ENCODE results near the gene UBN2.

Gene UBN2

GRCh38 chr7:139192014-139192706, 38.9 kb upstream of the UBN2 start:
- no peak for DNase-seq (ENCODE audit: low read depth in 1 of 2, low spot score in 1 of 2)
- H3K27ac ChIP-seq (replicated peaks): no peak overlapping the region
- H3K4me3 ChIP-seq (replicated peaks; ENCODE audit: insufficient read depth, low read length): no peak overlapping the region
- no peaks in the 10 kb centered on the region for H3K27me3 ChIP-seq (ENCODE audit: insufficient read depth, poor library complexity, severe bottlenecking)
- TF ChIP-seq GABPA (IDR thresholded peaks at IDR 0.05; ENCODE audit: low read depth) (no peak), POLR2AphosphoS5 (IDR thresholded peaks at IDR 0.05; ENCODE audit: low read depth) (no peak), SPI1 (IDR thresholded peaks at IDR 0.05; ENCODE audit: borderline replicate concordance, low read depth) (no peak)
- TF ChIP-seq, protein P1, sequence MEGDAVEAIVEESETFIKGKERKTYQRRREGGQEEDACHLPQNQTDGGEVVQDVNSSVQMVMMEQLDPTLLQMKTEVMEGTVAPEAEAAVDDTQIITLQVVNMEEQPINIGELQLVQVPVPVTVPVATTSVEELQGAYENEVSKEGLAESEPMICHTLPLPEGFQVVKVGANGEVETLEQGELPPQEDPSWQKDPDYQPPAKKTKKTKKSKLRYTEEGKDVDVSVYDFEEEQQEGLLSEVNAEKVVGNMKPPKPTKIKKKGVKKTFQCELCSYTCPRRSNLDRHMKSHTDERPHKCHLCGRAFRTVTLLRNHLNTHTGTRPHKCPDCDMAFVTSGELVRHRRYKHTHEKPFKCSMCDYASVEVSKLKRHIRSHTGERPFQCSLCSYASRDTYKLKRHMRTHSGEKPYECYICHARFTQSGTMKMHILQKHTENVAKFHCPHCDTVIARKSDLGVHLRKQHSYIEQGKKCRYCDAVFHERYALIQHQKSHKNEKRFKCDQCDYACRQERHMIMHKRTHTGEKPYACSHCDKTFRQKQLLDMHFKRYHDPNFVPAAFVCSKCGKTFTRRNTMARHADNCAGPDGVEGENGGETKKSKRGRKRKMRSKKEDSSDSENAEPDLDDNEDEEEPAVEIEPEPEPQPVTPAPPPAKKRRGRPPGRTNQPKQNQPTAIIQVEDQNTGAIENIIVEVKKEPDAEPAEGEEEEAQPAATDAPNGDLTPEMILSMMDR (IDR thresholded peaks at IDR 0.05; ENCODE audit: insufficient read depth, low read length): no peak
- TF ChIP-seq, protein P2, sequence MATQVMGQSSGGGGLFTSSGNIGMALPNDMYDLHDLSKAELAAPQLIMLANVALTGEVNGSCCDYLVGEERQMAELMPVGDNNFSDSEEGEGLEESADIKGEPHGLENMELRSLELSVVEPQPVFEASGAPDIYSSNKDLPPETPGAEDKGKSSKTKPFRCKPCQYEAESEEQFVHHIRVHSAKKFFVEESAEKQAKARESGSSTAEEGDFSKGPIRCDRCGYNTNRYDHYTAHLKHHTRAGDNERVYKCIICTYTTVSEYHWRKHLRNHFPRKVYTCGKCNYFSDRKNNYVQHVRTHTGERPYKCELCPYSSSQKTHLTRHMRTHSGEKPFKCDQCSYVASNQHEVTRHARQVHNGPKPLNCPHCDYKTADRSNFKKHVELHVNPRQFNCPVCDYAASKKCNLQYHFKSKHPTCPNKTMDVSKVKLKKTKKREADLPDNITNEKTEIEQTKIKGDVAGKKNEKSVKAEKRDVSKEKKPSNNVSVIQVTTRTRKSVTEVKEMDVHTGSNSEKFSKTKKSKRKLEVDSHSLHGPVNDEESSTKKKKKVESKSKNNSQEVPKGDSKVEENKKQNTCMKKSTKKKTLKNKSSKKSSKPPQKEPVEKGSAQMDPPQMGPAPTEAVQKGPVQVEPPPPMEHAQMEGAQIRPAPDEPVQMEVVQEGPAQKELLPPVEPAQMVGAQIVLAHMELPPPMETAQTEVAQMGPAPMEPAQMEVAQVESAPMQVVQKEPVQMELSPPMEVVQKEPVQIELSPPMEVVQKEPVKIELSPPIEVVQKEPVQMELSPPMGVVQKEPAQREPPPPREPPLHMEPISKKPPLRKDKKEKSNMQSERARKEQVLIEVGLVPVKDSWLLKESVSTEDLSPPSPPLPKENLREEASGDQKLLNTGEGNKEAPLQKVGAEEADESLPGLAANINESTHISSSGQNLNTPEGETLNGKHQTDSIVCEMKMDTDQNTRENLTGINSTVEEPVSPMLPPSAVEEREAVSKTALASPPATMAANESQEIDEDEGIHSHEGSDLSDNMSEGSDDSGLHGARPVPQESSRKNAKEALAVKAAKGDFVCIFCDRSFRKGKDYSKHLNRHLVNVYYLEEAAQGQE (IDR thresholded peaks at IDR 0.05; ENCODE audit: insufficient replicate concordance, low read depth): no peak

DNA sequence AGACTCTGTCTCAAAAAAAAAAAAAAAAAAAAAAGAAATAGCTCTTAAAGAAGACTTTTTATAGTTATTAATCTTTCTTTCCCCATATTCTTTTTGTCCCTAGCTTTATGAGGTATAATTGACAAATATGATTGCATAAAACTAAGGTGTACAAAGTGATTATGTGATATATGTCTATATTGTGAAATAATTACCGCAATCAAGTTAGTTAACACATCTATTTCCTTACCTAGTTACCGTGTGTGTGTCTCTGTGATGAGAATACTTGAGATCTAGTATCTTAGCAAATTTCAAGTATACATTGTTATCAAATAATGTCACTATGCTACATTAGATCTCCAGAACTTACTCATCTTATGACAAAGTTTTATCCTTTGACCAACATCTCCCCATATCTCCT, 30.7 kb upstream of the UBN2 start:
- Histone ChIP-seq H3K27ac (replicated peaks) (no peak overlapping the region), H3K4me3 (replicated peaks; ENCODE audit: insufficient read depth, low read length) (no peak overlapping the region), H3K27me3 (ENCODE audit: insufficient read depth, poor library complexity, severe bottlenecking) (no peaks in the 10 kb centered on the region)
- no peak for DNase-seq (ENCODE audit: low read depth in 1 of 2, low spot score in 1 of 2)
- TF ChIP-seq SPI1 (IDR thresholded peaks at IDR 0.05; ENCODE audit: borderline replicate concordance, low read depth): no peak
- TF ChIP-seq GABPA (IDR thresholded peaks at IDR 0.05; ENCODE audit: low read depth): no peak
- TF ChIP-seq, protein P1 (IDR thresholded peaks at IDR 0.05; ENCODE audit: insufficient read depth, low read length): no peak
- TF ChIP-seq POLR2AphosphoS5 (IDR thresholded peaks at IDR 0.05; ENCODE audit: low read depth): no peak

DNA sequence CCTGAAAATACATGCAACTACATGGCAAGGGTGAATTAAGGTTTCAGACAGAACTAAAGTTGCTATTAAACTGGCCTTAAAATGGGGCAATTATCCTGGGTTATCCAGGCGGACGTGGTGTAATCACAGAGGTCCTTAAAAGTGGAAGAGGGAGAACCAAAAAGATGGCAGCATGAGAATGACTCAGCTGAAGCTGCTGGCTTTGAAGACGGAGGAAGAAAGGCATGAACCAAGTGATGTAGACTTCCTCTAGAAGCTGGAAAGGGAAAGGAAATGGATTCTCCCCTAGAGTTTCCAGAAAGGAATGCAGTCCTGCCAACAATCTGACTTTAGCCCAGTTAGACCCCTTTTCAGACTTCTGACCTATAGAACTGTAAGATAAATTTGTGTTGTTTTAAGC, 27.0 kb upstream of the UBN2 start:
- Histone ChIP-seq H3K27me3 (ENCODE audit: insufficient read depth, poor library complexity, severe bottlenecking) (no peaks in the 10 kb centered on the region), H3K4me3 (replicated peaks; ENCODE audit: insufficient read depth, low read length) (no peak overlapping the region), H3K27ac (replicated peaks) (no peak overlapping the region)
- TF ChIP-seq SPI1 (IDR thresholded peaks at IDR 0.05; ENCODE audit: borderline replicate concordance, low read depth) (no peak), POLR2AphosphoS5 (IDR thresholded peaks at IDR 0.05; ENCODE audit: low read depth) (no peak), GABPA (IDR thresholded peaks at IDR 0.05; ENCODE audit: low read depth) (no peak)
- TF ChIP-seq, protein P2 (IDR thresholded peaks at IDR 0.05; ENCODE audit: insufficient replicate concordance, low read depth): no peak
- TF ChIP-seq, protein P1 (IDR thresholded peaks at IDR 0.05; ENCODE audit: insufficient read depth, low read length): no peak
- DNase-seq (ENCODE audit: low read depth in 1 of 2, low spot score in 1 of 2): no peak

- no peak overlapping the region for H3K4me3 ChIP-seq (replicated peaks; ENCODE audit: insufficient read depth, low read length)
- DNase-seq (ENCODE audit: low read depth in 1 of 2, low spot score in 1 of 2): no peak
- TF ChIP-seq SPI1 (IDR thresholded peaks at IDR 0.05; ENCODE audit: borderline replicate concordance, low read depth): no peak
Measured at GRCh38 chr7:139205843-139206242, 25.2 kb upstream of the UBN2 start.

More at GRCh38 chr7:139205843-139206242, 25.2 kb upstream of the UBN2 start:
- Histone ChIP-seq H3K27me3 (ENCODE audit: insufficient read depth, poor library complexity, severe bottlenecking) (no peaks in the 10 kb centered on the region), H3K27ac (replicated peaks) (no peak overlapping the region)

Data from HL-60 (cell line).